Measurements from ENCODE around the gene LRRC59.

- TF ChIP-seq SRF (IDR thresholded peaks at IDR 0.05; ENCODE audit: low read depth, low read length) (no peak), JUND (IDR thresholded peaks at IDR 0.05; ENCODE audit: low read length) (no peak), MAFK (IDR thresholded peaks at IDR 0.05; ENCODE audit: low read depth, low read length) (no peak), CTCF (IDR thresholded peaks at IDR 0.05; ENCODE audit: control extremely low read depth in 1 of 3, insufficient read depth in 1 of 3, low read depth in 1 of 3, low read length in 3 of 3) (no peak), TAF1 (IDR thresholded peaks at IDR 0.05; ENCODE audit: low read depth, low read length) (no peak), HDAC6 (IDR thresholded peaks at IDR 0.05; ENCODE audit: low read depth, low read length) (no peak), ATF3 (IDR thresholded peaks at IDR 0.05; ENCODE audit: insufficient read depth, low read depth, low read length) (no peak)
Observed at GRCh38 chr17:50350733-50351132, 46.6 kb downstream of the LRRC59 start.
